Activated CD8-positive, alpha-beta memory T cell treated with anti-CD3 and anti-CD28 coated beads for 36 hours (primary cell): ENCODE results near the gene LVRN. TPM values are rescaled to one million over a fixed set of nuclear protein-coding genes. Genes with fewer than 3 reads are reported as not detected.

Source experiments
- CTCF ChIA-PET: fragments of 350-600 bp; sonication (Branson Sonifier 250); formaldehyde crosslinking; loops from one replicate; lab custom pipeline; 2021; ENCODE audit warnings: antibody characterized with exemption; lab: Charles Lee
- POLR2A ChIA-PET: fragments of 350-600 bp; sonication (Branson Sonifier 250); formaldehyde crosslinking; loops from one replicate; lab custom pipeline; 2021; ENCODE audit warnings: antibody characterized with exemption; lab: Charles Lee
- total RNA-seq, 2 experiments: library from RNA; stranded (reverse); gene quantifications; one replicate each; pipeline ENCODE4 v1.2.3, GENCODE V29; 2021

LVRN gene
- total RNA-seq, 2 experiments from 2014 or later = not detected

DNA sequence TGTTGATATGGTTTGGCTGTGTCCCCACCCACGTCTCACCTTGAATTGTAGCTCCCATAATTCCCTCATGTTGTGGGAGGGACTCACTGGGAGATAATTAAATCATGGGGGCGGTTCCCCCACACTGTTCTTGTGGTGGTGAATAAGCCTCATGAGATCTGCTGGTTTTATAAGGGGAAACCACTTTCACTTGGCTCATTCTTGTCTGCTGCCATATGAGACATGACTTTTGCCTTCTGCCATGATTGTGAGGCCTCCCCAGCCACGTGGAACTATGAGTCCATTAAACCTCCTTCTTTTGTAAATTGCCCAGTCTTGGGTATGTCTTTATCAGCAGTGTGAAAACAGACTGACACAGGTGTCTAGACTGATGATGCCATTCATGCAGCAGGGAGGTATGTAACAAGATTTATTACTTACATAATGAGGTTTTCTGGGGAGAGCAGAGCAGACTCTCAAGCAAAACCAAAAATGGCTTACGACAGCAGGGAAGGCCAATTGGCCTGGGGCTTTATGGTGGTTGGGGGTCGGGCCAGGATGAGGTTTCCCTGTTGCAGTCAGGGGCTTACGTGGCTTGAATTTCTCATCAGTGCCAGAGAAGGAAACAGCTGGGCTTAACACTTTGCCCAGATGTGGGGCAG lies 113.0 kb downstream of the LVRN start:
- ChIA-PET CTCF (no interaction called here), POLR2A (interaction anchor here (0.6 kb wide), 1 partner anchor 235 kb away, joined by 4 read pairs; no protein-coding TSS in a partner anchor)

DNA sequence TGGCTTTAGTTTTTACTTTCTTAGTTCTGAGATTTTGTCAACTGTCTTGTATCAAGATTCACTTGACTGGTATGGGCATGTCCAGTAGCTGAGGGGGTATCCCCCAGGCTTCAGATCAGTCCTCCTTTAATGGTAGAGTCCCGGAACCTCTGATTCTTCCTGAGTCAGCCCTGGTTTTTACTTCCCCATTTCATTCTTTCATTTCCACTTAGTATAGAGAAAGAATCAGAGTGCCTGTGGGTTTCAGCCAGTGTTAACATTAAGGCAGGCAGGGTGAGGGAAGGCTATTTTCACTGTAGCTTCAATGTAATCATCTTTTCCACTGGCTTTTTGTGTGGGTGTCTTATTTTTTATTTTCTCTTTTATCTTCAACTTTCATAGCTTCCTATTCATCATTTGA lies 114.2 kb downstream of the LVRN start:
- ChIA-PET CTCF (interaction anchor here (1.2 kb wide), 1 partner anchor 9 kb away, joined by 4 read pairs; no protein-coding TSS in a partner anchor), POLR2A (interaction anchor here (0.7 to 1.1 kb wide), 2 partner anchors 8 to 531 kb away, joined by 3 read pairs; partner anchors contain the start of gene COMMD10)

Other genes with a start within 250 kb of the LVRN start
- under 1 TPM; 0.11 to 0.29 TPM for gene CDO1, start 145.8 kb upstream of the LVRN start, total RNA-seq
- gene ATG12, start 120.9 kb upstream of the LVRN start, total RNA-seq = 10 to 100 TPM; 34.2 to 37.0 TPM
- 10 to 100 TPM; 75.6 to 80.7 TPM for gene AP3S1, start 120.5 kb upstream of the LVRN start, total RNA-seq
- not detected for gene ARL14EPL, start 70.0 kb downstream of the LVRN start, total RNA-seq
- 10 to 100 TPM; 14.5 to 18.1 TPM for gene COMMD10, start 122.5 kb downstream of the LVRN start, total RNA-seq